Neural cell (in vitro differentiated cells): Measurements from ENCODE around the gene MGST3. TPM values are rescaled to one million over a fixed set of nuclear protein-coding genes. Genes with fewer than 3 reads are reported as not detected.

Source experiments
- H2AFZ ChIP-seq: fragments of 200-600, 300-800 bp; sonication (generic), shearing (Covaris generic); 2 replicates; pipeline ENCODE4 v1.6.0; 2014; ENCODE audit warnings: low read depth, mild to moderate bottlenecking, antibody characterized with exemption, low read length, moderate library complexity
- H3F3A ChIP-seq: fragments of 200-600 bp; shearing (Covaris generic); 2 replicates; pipeline ENCODE4 v1.6.1; 2016; ENCODE audit warnings: mild to moderate bottlenecking, moderate library complexity, mixed read lengths, antibody characterized with exemption, low read length; ENCODE audit not compliant: insufficient read depth, poor library complexity, severe bottlenecking
- H3K27ac ChIP-seq: fragments of 200-600, 300-800 bp; sonication (generic), shearing (Covaris generic); 2 replicates; pipeline ENCODE4 v1.5.1; 2014; ENCODE audit warnings: mild to moderate bottlenecking, low read length, moderate library complexity
- H3K27me3 ChIP-seq: fragments of 300-800, 200-600 bp; sonication (generic), shearing (Covaris generic); 2 replicates; pipeline ENCODE4 v1.6.0; 2014; ENCODE audit warnings: mild to moderate bottlenecking, low read depth, low read length, moderate library complexity; ENCODE audit not compliant: insufficient read depth
- H3K36me3 ChIP-seq: fragments of 300-800, 200-600 bp; sonication (generic), shearing (Covaris generic); 2 replicates; pipeline ENCODE4 v1.5.1; 2014; ENCODE audit warnings: mild to moderate bottlenecking, antibody characterized with exemption, low read length, moderate library complexity; ENCODE audit not compliant: insufficient read depth
- H3K4me2 ChIP-seq: fragments of 300-800, 200-600 bp; sonication (generic), shearing (Covaris generic); 2 replicates; pipeline ENCODE4 v1.6.0; 2014; ENCODE audit warnings: mild to moderate bottlenecking, low read length
- H3K4me3 ChIP-seq: fragments of 300-800, 200-600 bp; sonication (generic), shearing (Covaris generic); 2 replicates; pipeline ENCODE4 v1.5.1; 2014; ENCODE audit warnings: mild to moderate bottlenecking, low read length, moderate library complexity
- H3K79me2 ChIP-seq: fragments of 200-600 bp; shearing (Covaris generic); replicated peaks from 2 replicates; pipeline ENCODE4 v1.6.0; 2014; ENCODE audit warnings: mild to moderate bottlenecking, low read length, moderate library complexity; ENCODE audit not compliant: insufficient read depth
- H3K9ac ChIP-seq: fragments of 300-800, 200-600 bp; sonication (generic), shearing (Covaris generic); 2 replicates; pipeline ENCODE4 v1.6.1; 2016; ENCODE audit warnings: mild to moderate bottlenecking, low read length, mixed read lengths
- H3K9me2 ChIP-seq: fragments of 200-600 bp; shearing (Covaris generic); 2 replicates; pipeline ENCODE4 v1.6.1; 2016; ENCODE audit warnings: mild to moderate bottlenecking, low read length, mixed read lengths; ENCODE audit not compliant: insufficient read depth
- H3K9me3 ChIP-seq: fragments of 200-600, 300-800 bp; sonication (generic), shearing (Covaris generic); 2 replicates; pipeline ENCODE4 v1.6.1; 2016; ENCODE audit warnings: mild to moderate bottlenecking, mixed run types, low read length, moderate library complexity, mixed read lengths
- H4K20me1 ChIP-seq: fragments of 200-600 bp; shearing (Covaris generic); 2 replicates; pipeline ENCODE4 v1.6.1; 2016; ENCODE audit warnings: mild to moderate bottlenecking, mixed run types; ENCODE audit not compliant: insufficient read depth
- CTCF ChIP-seq: fragments of 450-650 bp; IDR thresholded peaks from 2 replicates; pipeline ENCODE4 v1.5.1; 2014; ENCODE audit warnings: antibody characterized with exemption, mild to moderate bottlenecking, moderate library complexity; ENCODE audit not compliant: poor library complexity, severe bottlenecking
- EP300 ChIP-seq: fragments of 450-650 bp; conservative IDR thresholded peaks from 2 replicates; pipeline ENCODE4 v1.6.1; 2014; ENCODE audit warnings: antibody characterized with exemption, mild to moderate bottlenecking, moderate library complexity; ENCODE audit not compliant: poor library complexity, severe bottlenecking
- EZH2 ChIP-seq: fragments of 200-600, 300-800 bp; shearing (Covaris generic), sonication (generic); IDR thresholded peaks from 2 replicates; pipeline ENCODE4 v1.6.1; 2014; ENCODE audit warnings: antibody characterized with exemption, low read length, borderline replicate concordance, mild to moderate bottlenecking; ENCODE audit not compliant: insufficient read depth, poor library complexity, severe bottlenecking
- MXI1 ChIP-seq: fragments of 450-650 bp; conservative IDR thresholded peaks from 2 replicates; pipeline ENCODE4 v1.6.1; 2014; ENCODE audit warnings: antibody characterized with exemption, mild to moderate bottlenecking; ENCODE audit not compliant: poor library complexity, severe bottlenecking
- POLR2AphosphoS5 ChIP-seq: IDR thresholded peaks from 2 replicates; pipeline ENCODE4 v1.6.1; 2012
- RAD21 ChIP-seq: fragments of 450-650 bp; conservative IDR thresholded peaks from 2 replicates; pipeline ENCODE4 v1.6.1; 2014; ENCODE audit warnings: antibody characterized with exemption, mild to moderate bottlenecking, moderate library complexity
- SMC3 ChIP-seq: fragments of 450-650 bp; conservative IDR thresholded peaks from 2 replicates; pipeline ENCODE4 v1.6.1; 2014; ENCODE audit warnings: antibody characterized with exemption, mild to moderate bottlenecking, moderate library complexity; ENCODE audit not compliant: poor library complexity
- TAF1 ChIP-seq: IDR thresholded peaks from 2 replicates; pipeline ENCODE4 v1.6.1; 2012; ENCODE audit warnings: low read depth
- polyA plus RNA-seq: library from polyadenylated mRNA; depleted of rRNA; stranded (reverse); fragments of >200 nt; gene quantifications from 2 replicates; pipeline ENCODE4 v1.2.3, GENCODE V29; 2014
- TF ChIP-seq, protein P1 (sequence below): IDR thresholded peaks from 2 replicates; pipeline ENCODE4 v1.6.1; 2012; ENCODE audit warnings: borderline replicate concordance

The MGST3 gene
- polyA plus RNA-seq, 1 donor from 2014 or later = 219 TPM

- Histone ChIP-seq H3K27me3 (no peaks in the 10 kb centered on the region), H2AFZ (no peak overlapping the region), H3K27ac (no peak overlapping the region), H3K36me3 (peaks cover 4% of the 10 kb centered on the region), H3K9me3 (no peaks in the 10 kb centered on the region), H3K4me3 (no peak overlapping the region), H3K79me2 (no peaks in the 10 kb centered on the region), H3K9ac (no peak overlapping the region), H3F3A (no peaks in the 10 kb centered on the region), H4K20me1 (no peaks in the 10 kb centered on the region), H3K9me2 (no peaks in the 10 kb centered on the region), H3K4me2 (no peak overlapping the region)
- TF ChIP-seq CTCF = no peak
- TF ChIP-seq TAF1 = no peak
- no peak for TF ChIP-seq POLR2AphosphoS5
- no peak for TF ChIP-seq EP300
- TF ChIP-seq, protein P1, sequence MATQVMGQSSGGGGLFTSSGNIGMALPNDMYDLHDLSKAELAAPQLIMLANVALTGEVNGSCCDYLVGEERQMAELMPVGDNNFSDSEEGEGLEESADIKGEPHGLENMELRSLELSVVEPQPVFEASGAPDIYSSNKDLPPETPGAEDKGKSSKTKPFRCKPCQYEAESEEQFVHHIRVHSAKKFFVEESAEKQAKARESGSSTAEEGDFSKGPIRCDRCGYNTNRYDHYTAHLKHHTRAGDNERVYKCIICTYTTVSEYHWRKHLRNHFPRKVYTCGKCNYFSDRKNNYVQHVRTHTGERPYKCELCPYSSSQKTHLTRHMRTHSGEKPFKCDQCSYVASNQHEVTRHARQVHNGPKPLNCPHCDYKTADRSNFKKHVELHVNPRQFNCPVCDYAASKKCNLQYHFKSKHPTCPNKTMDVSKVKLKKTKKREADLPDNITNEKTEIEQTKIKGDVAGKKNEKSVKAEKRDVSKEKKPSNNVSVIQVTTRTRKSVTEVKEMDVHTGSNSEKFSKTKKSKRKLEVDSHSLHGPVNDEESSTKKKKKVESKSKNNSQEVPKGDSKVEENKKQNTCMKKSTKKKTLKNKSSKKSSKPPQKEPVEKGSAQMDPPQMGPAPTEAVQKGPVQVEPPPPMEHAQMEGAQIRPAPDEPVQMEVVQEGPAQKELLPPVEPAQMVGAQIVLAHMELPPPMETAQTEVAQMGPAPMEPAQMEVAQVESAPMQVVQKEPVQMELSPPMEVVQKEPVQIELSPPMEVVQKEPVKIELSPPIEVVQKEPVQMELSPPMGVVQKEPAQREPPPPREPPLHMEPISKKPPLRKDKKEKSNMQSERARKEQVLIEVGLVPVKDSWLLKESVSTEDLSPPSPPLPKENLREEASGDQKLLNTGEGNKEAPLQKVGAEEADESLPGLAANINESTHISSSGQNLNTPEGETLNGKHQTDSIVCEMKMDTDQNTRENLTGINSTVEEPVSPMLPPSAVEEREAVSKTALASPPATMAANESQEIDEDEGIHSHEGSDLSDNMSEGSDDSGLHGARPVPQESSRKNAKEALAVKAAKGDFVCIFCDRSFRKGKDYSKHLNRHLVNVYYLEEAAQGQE = no peak
- TF ChIP-seq EZH2 = no peak
- no peak for TF ChIP-seq RAD21
- TF ChIP-seq SMC3 = no peak
- no peak for TF ChIP-seq MXI1
Measured at GRCh38 chr1:165659581-165659895, 28.5 kb downstream of the MGST3 start.

GRCh38 chr1:165661703-165662102 lies 30.7 kb downstream of the MGST3 start:
- no peaks in the 10 kb centered on the region for H3K9me2 ChIP-seq
- no peaks in the 10 kb centered on the region for H3K27me3 ChIP-seq
- H3F3A ChIP-seq = no peaks in the 10 kb centered on the region
- no peaks in the 10 kb centered on the region for H3K9me3 ChIP-seq
- peaks cover 4% of the 10 kb centered on the region for H3K36me3 ChIP-seq
- no peaks in the 10 kb centered on the region for H3K79me2 ChIP-seq
- H2AFZ ChIP-seq = no peak overlapping the region
- TF ChIP-seq TAF1 (no peak), SMC3 (no peak), RAD21 (no peak), CTCF (no peak), POLR2AphosphoS5 (no peak), EZH2 (no peak), MXI1 (no peak), EP300 (no peak)
- TF ChIP-seq, protein P1 = no peak
- no peak overlapping the region for H3K4me2 ChIP-seq
- no peak overlapping the region for H3K4me3 ChIP-seq
- H3K9ac ChIP-seq = no peak overlapping the region
- H4K20me1 ChIP-seq = no peaks in the 10 kb centered on the region
- H3K27ac ChIP-seq = no peak overlapping the region
